GM10266 (cell line): Measurements from ENCODE around the gene DGKE.

Source experiments
- DNase-seq: peaks from one replicate; pipeline ENCODE4 v3.0.0; 2012; ENCODE audit errors: extremely low spot score
- TF ChIP-seq, protein P1 (sequence below): IDR thresholded peaks from 2 replicates; pipeline ENCODE4 v1.5.1; 2012; ENCODE audit warnings: mild to moderate bottlenecking, low read depth; ENCODE audit not compliant: control insufficient read depth, insufficient read depth; ENCODE audit errors: missing control alignments

DGKE gene

DNA sequence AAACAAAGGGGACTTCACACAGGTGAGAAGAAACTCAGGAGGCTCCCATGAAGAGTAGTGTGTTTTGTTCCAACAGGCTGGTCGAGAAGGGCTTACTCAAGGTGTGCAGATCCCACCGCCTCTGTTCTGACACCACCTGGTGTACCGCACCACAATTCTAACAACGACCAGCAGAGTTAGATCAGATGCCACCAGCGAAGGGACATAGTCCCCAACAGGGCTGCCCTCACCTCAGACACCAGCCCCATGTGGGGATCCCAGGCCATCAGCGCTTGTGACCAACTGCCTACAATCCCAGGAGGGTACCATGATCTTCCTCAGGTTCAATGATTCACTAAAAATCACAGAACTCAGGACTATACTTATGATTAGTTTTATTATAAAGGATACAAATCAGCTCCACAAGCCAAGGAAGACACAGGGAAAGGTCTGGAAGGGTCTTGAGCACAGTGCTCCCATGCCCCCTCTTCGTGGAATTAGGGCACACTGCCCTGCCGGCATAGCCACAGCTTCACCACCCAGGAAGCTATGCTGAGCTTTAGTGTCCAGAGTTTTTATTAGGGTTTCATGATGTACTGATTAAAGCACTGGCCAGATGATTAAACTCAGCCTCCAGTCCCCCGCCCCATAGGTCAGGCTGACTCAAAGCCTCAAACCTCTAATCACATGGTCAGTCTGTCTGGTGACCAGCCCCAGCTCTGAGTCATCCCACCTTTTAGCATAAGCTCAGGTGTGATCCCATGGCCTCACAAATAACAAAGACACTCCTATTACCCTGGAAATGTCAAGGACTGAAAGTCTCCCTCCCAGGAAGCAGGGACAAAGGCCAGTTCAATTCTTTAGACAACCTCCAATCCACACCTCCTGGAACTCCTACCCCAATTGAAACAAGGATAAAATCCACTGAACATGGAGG, 53.9 kb downstream of the DGKE start:
- DNase-seq: no peak
- TF ChIP-seq, protein P1, sequence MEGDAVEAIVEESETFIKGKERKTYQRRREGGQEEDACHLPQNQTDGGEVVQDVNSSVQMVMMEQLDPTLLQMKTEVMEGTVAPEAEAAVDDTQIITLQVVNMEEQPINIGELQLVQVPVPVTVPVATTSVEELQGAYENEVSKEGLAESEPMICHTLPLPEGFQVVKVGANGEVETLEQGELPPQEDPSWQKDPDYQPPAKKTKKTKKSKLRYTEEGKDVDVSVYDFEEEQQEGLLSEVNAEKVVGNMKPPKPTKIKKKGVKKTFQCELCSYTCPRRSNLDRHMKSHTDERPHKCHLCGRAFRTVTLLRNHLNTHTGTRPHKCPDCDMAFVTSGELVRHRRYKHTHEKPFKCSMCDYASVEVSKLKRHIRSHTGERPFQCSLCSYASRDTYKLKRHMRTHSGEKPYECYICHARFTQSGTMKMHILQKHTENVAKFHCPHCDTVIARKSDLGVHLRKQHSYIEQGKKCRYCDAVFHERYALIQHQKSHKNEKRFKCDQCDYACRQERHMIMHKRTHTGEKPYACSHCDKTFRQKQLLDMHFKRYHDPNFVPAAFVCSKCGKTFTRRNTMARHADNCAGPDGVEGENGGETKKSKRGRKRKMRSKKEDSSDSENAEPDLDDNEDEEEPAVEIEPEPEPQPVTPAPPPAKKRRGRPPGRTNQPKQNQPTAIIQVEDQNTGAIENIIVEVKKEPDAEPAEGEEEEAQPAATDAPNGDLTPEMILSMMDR: no peak

DNA sequence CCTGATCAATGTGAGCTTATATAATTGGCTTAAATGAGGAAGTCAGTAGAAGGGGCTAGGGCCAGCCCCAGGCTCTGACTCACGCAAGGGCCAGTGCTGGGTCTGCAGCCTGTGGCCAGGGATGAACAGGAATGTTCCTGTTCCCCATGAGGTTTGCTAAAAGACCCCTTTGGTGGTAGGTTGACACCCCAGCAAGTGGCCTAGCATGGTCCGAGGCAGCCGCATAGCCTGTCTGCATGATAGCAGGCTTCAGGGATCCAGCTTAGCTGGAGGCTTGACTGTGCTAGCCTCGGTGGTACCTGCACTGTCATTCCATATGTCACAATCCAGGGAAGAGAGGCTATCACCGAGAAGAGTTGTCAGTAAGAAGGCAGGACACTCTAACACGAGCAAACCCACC, 56.4 kb downstream of the DGKE start:
- TF ChIP-seq, protein P1: no peak
- no peak for DNase-seq

DNA sequence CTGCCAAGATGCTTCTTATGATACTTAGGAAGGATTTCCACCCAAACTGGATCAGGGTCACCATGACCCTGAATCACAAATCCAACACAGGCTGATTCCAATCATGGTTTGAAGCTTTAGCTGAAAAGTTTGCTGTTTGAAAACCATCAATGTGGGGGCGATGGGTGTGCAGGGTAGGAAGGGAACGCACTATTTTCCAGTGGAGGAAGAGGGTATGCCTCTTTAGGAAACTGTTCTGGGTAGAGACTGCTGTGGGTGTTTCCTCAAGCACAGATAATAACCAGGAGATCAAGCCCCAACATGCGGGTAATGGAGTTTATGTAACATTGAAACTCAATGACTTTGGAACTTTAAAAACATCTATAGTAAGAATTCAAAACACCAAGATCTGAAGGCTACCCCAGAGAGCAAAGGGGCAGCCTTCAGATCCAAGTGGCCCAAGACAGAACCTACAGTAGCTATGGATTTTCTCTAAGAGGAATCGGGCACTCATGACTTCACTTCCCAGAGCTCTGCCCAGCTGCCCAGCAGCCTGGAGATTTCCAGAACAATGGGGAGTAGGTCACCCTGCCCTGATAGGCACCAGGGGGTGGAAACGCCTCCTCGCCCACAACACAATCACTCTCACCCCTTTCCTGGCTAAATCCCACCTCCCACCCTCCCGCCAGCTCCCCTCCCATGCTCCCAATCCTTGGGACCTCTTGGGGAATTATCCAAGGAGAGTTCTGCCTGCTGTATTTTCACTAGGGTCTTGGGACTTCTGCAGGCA, 57.1 kb downstream of the DGKE start:
- TF ChIP-seq, protein P1: no peak
- DNase-seq: no peak

DNA sequence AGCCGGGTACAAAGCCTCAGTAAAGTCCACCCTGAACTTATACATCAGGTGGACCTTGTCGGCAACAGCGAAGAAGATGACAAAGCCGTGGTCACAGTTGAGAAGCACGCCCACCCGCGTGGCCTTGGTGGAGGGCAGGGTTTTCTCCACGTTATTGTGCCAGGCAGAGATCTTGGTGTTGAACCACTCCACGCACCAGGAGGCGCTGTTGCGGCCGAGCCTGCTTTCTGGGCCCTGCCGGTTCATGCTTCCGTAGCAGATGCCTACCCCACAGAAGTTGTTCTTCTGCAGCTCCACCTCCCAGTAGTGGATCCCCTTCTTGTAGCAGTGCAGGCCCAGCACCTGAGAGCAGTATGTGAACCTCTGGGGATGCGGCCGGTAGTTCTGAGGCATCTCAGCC, 57.8 kb downstream of the DGKE start:
- no peak for DNase-seq
- TF ChIP-seq, protein P1: peak; percentile 14

DNA sequence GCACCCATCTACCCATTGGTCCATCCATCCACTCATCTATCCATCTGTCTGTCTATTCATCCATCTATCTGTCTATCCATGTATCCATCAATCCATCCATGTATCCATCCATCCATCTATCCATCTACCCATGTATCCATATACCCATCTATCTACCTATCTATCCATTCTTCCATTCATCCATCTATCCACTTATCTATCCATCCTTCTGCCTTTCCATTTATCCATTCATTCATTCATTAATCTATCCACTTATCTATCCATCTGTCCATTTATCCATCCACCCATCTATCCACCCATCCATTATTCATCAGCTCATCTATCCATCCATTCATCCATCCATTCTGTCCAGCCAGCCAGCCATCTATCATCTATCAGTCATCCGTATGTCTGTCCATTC, 58.4 kb downstream of the DGKE start:
- TF ChIP-seq, protein P1: no peak

DNA sequence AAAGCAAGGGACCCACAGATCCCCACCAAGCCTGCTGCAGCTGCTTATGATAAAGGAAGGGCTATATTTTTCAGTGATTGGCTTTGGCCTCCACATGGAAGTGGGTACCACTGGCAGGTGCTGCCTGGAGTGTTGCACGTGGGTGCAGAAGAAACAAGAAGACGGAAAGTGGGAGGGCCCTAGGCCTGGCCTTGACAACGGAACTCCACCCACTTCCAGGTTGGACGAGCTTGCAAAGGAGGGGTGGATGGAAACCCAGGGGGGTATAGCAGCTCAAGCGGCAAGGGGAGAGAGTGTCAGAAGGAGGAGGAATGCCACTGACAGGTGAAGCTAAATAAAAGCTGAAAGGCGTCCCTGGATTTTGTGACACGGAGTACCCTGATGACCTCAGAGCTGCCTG, 59.6 kb downstream of the DGKE start:
- TF ChIP-seq, protein P1: no peak
- no peak for DNase-seq

More for the DNA sequence above, 58.4 kb downstream of the DGKE start:
- DNase-seq: no peak
